Hepatocyte (in vitro differentiated cells): ENCODE results near the gene CAST.

ENCODE experiments used
- CTCF ChIP-seq: fragments of 200-600 bp; sonication (generic); IDR thresholded peaks from 2 replicates; pipeline ENCODE4 v1.5.1; 2016; ENCODE audit warnings: antibody characterized with exemption, mild to moderate bottlenecking; ENCODE audit not compliant: poor library complexity
- EZH2 ChIP-seq: fragments of 200-600 bp; sonication (generic); IDR thresholded peaks from 2 replicates; pipeline ENCODE4 v1.6.1; 2016; ENCODE audit warnings: antibody characterized with exemption, mild to moderate bottlenecking, borderline replicate concordance
- EZH2phosphoT487 ChIP-seq: fragments of 200-600 bp; sonication (generic); IDR thresholded peaks from one replicate; pipeline ENCODE4 v1.6.1; 2018; ENCODE audit warnings: antibody characterized with exemption, mild to moderate bottlenecking, low read depth, moderate library complexity; ENCODE audit not compliant: unreplicated experiment, severe bottlenecking

- TF ChIP-seq CTCF: no peak
- TF ChIP-seq EZH2: no peak
- TF ChIP-seq EZH2phosphoT487: no peak
Measured at GRCh38 chr5:96680759-96681470, 18.7 kb downstream of the CAST start.
